ENCODE results near the gene KIF19.

DNA sequence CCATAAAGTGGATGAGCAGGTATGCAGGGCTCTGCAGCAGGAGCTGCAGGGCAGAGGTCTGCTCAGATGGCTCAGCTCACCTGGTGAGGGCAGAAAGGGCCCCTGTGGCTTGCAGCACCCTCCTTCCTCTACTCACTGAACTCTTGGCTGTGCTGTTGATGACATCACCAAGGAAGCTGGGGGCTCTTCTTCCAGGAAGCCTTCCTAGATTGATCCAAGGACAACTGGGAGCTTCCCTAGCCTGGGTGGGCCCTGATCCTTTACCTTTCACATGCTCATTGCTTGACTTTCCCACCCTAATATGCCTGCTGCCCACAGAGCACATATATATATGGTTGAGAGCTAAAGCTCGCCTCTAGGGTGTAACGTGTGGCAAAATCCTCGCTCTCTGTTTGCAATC, 2.5 kb downstream of the KIF19 start:
- TF ChIP-seq, protein P1, sequence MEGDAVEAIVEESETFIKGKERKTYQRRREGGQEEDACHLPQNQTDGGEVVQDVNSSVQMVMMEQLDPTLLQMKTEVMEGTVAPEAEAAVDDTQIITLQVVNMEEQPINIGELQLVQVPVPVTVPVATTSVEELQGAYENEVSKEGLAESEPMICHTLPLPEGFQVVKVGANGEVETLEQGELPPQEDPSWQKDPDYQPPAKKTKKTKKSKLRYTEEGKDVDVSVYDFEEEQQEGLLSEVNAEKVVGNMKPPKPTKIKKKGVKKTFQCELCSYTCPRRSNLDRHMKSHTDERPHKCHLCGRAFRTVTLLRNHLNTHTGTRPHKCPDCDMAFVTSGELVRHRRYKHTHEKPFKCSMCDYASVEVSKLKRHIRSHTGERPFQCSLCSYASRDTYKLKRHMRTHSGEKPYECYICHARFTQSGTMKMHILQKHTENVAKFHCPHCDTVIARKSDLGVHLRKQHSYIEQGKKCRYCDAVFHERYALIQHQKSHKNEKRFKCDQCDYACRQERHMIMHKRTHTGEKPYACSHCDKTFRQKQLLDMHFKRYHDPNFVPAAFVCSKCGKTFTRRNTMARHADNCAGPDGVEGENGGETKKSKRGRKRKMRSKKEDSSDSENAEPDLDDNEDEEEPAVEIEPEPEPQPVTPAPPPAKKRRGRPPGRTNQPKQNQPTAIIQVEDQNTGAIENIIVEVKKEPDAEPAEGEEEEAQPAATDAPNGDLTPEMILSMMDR (conservative IDR thresholded peaks at IDR 0.05; ENCODE audit: low read length): no peak
- no peak for TF ChIP-seq EZH2phosphoT487 (IDR thresholded peaks at IDR 0.05; ENCODE audit: borderline replicate concordance)
